ENCODE results near the gene FAM107B.

GRCh38 chr10:14776546-14776945 lies 1.8 kb upstream of the FAM107B start:
- TF ChIP-seq POLR2A (IDR thresholded peaks at IDR 0.05) (no peak), CTCF (IDR thresholded peaks at IDR 0.05) (no peak)

Measured in adrenal gland (tissue), 5 donors.